GM18519 (cell line): Measurements from ENCODE around the gene CCHCR1.

Experiments
- ATAC-seq: cut with Tn5 transposase; IDR thresholded peaks from one replicate; pipeline ENCODE4 v1.9.1; 2021; ENCODE audit warnings: mild to moderate bottlenecking, moderate library complexity; ENCODE audit not compliant: unreplicated experiment, low FRiP score

CCHCR1 gene

GRCh38 chr6:31135710-31136109 is 21.9 kb downstream of the CCHCR1 start:
- ATAC-seq: no peak

DNA sequence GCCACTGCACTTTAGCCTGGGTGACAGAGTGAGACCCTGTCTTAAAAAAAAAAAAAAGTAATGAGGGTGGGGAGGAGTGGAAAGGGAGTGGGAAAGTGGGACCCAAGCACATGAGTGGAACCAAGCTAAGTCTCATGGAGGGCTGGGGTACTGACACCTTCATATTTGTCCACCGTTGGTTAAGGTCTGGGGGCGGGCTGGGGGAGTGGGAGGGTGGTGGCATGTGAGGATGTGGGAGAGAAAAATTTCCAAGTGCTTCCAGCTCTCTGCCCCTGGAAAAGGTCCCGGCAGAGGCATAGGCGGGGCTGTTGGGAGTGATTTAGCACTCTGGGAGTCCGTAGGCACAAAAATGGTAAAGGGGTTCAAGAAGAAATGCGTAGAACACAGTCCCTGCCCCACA is 24.8 kb downstream of the CCHCR1 start:
- no peak for ATAC-seq

DNA sequence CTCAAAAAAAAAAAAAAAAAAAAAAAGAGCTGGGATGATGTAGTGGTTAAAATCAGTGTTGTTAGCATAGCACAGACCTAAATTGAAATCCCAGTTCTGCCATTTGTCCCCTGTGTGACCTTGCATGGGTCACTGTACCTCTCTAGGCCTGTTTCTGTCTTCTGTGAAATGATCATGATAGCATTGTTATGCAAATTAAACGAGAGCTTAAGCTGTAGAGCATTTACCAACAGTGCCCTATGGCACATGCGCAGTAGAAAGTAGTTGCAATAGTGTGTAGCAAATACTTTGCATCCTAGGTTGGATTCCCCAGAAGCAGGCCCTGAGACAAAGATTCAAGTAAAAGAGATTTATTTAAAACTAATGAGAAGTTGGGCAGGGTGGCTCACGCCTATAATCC is 26.0 kb downstream of the CCHCR1 start:
- ATAC-seq: no peak

GRCh38 chr6:31130751-31131150 is 26.9 kb downstream of the CCHCR1 start:
- no peak for ATAC-seq

DNA sequence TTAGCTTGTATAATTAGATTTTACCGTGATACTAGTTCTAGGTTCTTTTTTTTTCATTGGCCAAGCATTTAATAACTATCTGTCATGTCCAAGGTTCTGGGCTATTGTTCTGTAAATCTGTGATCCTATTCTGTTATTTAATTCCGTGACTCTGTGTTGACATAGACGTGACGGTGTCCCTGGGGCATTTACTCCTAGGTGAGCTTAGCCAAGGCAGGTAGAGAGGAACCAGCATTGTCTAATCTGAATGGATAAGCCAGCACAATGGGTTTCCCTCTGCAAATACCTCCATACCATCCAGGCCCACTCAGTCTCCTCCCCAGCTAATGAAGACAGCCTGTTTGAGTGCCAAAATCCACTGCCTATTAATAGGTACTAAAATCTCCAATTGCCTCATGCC is 28.5 kb downstream of the CCHCR1 start:
- ATAC-seq: no peak

DNA sequence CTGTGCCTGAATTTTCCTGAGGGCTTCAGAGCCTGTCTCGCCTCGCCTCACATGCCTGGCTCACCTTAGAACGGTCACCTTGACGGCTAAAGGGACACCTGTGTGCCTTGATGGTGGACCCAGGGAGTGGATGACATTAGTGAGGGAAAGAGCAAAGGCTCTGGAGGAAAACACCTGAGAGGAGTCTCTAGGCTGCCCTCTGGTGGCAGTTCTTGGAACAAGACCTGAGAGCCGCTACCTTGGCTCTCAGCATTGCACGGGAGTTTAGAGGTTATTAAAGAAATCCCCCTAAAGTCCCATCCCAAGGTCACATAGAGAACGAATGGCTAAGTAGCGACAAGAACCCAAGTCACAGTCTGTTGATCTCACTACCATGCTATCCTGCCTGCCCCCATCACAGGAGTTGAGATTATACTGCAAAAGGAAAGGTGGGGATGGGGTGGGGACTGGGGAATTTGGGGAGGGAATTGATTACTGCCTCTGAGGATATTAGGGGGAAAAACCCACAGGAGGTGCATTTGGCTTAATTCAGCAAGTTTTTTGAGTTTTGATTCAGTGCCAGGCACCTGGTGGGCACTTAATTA is 29.4 kb downstream of the CCHCR1 start:
- ATAC-seq: no peak

GRCh38 chr6:31126396-31127175 is 31.0 kb downstream of the CCHCR1 start:
- no peak for ATAC-seq

GRCh38 chr6:31125586-31126363 is 31.8 kb downstream of the CCHCR1 start:
- no peak for ATAC-seq

DNA sequence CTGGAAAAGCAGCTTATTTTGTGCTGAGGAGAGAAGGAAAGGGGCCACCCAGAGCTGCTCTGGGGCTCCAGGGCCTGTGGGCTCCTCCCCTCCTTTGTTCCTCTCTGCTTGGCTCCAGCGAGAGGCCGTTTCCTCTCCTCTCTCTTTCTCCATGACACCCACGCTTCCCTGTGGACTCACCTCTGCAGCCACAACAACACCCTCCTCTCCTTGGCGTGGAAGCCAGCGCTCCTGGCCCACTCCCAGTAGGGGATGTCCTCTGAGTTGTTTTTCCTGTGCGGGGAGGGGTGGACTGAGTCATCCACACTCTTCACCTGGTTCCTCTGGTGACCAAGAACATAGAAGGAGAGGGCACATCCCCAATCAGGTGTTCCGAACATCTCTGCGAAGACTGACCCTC is 32.4 kb downstream of the CCHCR1 start:
- ATAC-seq: no peak

DNA sequence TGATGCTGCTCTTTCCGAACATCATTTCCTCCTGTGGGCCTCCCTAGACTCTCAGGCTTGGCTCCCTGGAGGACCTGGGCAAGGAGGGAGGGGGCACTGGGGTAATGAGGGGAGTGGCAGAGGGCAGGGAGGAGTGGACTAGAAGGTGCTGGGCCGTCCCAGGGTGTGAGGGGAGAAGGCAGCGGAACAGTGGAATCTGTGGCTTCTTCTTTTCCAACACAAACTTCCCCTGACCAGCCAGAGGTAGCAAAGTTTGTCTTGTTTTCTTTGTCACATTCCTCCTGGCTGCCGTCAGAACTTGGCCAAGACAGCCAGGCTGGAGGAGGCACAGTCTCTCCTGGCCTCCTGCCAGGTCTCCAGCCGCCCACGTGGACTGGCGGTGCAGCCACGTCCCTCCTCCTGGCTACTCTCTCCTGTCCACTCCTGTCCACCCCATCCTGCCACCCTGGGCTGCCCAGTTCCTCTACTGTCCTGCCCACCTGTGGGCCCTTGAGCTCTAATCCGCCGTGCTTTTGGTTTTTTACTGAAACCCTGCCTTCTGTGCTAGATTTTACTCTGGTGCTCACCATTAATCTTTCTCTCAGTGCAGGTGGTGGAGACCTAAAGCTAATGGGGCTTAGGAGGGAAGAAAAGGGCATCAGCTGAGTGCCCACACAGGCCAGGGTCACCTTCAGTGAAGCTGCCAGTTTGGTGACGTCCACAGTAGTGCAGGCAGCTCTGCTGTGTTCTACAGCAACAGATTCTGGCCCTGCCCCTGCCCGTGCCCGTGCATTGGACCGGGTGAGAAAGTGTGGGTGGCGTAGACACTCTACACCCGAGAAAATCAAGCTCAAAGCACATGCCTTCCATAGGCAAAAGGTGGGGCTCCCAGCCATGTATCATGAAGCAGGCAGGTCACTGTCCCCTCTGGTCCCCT is 34.6 kb downstream of the CCHCR1 start:
- no peak for ATAC-seq

GRCh38 chr6:31121131-31121790 is 36.3 kb downstream of the CCHCR1 start:
- ATAC-seq: no peak

GRCh38 chr6:31120151-31120915 is 37.3 kb downstream of the CCHCR1 start, which contains the start of gene CDSN:
TSS of gene CDSN (minus strand) at chr6:31120446. CDS start at chr6:31120419, 27 bp downstream.
- no peak for ATAC-seq

DNA sequence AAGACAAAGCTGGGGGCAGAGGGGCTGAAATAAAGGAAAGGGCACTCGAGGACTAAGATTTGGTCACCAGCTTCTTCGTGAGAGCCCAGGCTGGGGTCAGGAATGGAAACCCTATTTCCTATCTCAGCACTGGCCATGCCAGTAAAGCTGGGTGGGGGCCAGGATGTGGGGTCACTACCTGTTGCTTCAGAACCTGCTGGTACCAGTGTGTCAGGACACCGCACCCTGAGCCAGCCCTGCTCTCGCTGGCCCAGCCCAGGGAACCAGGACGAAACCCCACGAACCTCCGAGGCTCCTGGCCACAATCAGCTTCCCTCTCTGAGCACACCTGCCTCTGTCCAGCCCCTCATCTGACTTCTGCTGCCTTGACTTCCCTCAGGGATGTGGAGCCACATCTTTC is 39.4 kb downstream of the CCHCR1 start:
- ATAC-seq: no peak

DNA sequence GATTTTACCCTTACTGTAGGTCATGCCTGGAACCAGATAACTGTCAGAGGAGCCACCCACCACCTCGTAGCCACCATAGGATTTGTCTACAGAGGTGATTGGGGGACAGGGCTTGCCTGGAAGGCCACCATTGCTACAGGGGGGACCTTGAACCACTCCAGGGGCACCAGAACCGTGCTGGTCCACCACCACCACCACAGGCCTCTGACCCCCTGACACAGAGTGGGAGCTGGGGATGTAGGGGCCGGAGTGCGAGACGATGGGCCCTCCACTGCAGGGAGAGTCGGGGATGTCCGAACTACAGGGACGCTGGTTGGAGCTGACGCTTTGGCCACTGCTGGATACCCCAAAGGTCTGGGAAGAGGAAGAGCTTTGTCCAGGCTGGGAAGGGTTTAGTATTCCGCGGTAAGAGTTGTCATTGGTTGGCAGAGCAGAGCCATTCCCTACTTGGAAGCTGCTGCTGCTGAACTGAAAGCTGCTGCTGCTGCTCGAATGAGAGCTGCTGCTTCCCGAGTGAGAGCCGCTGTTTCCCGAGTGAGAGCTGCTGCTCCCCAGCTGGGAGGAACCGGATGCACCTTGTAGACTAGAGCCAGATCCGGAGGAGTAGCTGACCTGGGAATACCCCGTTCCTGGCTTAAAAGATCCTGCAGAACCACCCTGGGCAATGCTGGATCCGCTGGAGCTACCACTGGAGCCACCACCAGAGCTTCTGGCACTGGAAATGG is 40.8 kb downstream of the CCHCR1 start:
- no peak for ATAC-seq

DNA sequence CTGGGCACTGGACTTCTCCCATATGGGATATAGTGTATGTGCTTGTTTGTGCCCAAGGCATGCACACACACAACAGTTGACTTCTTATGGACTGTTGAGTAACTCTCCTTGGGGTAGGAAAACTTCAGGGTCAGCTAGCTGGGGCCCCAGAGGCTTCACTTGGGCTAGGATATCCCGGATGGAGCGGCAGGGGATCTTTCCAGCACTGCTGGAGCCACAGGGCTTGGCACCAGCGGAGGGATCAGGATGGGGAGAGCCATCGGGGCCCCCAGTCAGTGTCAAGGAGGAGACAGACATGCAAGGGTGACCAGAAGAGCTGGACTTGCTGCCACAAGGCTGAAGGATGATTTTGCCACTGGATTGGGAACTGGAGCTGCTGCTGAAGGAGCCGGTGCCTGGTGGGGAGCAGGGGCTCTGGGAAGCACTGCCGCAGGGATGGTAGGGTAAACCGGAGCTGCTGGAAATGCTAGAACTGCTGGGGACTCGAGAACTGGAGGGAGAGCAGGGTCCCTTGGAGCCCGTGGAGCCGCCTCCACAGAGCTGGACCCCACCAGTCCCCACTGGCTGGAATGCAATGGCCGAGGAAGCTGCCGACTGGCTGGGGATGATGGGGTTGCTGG is 41.6 kb downstream of the CCHCR1 start:
- ATAC-seq: no peak

DNA sequence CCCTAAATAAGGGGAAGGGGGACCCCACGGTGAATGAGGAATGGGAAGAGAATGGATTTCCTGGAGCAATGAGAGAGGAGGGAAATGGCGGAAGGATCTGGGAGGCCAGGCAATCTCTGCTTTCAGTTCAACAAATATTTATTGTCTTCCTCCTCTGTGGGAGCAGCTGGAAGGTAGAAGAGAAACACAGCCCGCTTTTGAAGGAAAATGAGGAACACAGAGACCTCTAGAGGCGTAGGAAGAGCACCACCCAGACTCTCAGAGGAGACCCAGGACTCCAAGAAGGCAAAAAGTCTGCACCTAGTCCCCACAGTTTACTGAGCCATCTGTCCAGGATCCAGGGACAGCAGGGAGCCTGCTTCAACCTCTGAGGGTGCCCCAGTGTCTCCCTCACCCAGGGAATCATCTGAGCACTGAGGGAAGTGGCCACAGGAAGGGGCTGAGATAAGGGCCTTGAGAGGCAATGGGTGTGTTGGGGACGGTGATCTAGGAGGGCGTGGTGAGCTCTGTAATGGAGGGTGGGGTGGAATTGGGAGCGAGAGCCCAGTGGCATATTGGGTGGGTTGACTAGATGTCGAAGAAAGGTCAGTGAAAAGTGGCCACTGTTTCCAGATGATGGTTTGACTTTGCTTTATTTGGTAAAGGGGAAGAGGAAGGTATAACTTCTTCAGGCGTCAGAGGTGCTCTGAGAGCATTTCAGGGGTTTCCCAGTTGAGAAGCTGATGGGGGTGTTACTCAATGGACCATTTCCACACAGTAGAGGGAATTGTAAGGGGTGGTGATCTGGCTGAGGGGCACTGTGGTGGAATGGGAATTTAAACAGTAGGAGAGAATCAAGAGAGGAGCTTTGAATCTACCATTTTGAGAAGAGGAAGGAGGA is 42.4 kb downstream of the CCHCR1 start:
- no peak for ATAC-seq

GRCh38 chr6:31114541-31114878 is 43.1 kb downstream of the CCHCR1 start, which contains the start of gene PSORS1C1:
TSS of gene PSORS1C1 (plus strand) at chr6:31114800. CDS start at chr6:31129633, 14,833 bp downstream.
- ATAC-seq: no peak
